Hepatocyte (in vitro differentiated cells): Measurements from ENCODE around the gene LIMK2. TPM values are rescaled to one million over a fixed set of nuclear protein-coding genes. Genes with fewer than 3 reads are reported as not detected.

Source experiments
- DNase-seq: peaks from one replicate; pipeline ENCODE4 v3.0.0-alpha.2; 2016; ENCODE audit warnings: low spot score
- H2AFZ ChIP-seq: fragments of 200-600 bp; sonication (generic); 2 replicates; pipeline ENCODE4 v1.6.0; 2016; ENCODE audit warnings: antibody characterized with exemption, mild to moderate bottlenecking
- H3K27ac ChIP-seq: fragments of 200-600 bp; sonication (generic); 2 replicates; pipeline ENCODE4 v1.5.1; 2016; ENCODE audit warnings: mild to moderate bottlenecking
- H3K27me3 ChIP-seq: fragments of 200-600 bp; sonication (generic); 2 replicates; pipeline ENCODE4 v1.6.1; 2016
- H3K36me3 ChIP-seq: fragments of 200-600 bp; sonication (generic); replicated peaks from 2 replicates; pipeline ENCODE4 v1.5.1; 2016; ENCODE audit warnings: low read depth; ENCODE audit not compliant: insufficient read depth
- H3K4me1 ChIP-seq: fragments of 200-600 bp; sonication (generic); 2 replicates; pipeline ENCODE4 v1.5.1; 2016; ENCODE audit warnings: mild to moderate bottlenecking, moderate library complexity; ENCODE audit not compliant: insufficient read depth
- H3K4me2 ChIP-seq: fragments of 200-600 bp; sonication (generic); 2 replicates; pipeline ENCODE4 v1.6.0; 2016
- H3K4me3 ChIP-seq: fragments of 200-600 bp; sonication (generic); 2 replicates; pipeline ENCODE4 v1.5.1; 2016; ENCODE audit warnings: mild to moderate bottlenecking
- H3K79me2 ChIP-seq: fragments of 200-600 bp; sonication (generic); 2 replicates; pipeline ENCODE4 v1.6.0; 2017; ENCODE audit warnings: mild to moderate bottlenecking
- H3K9me2 ChIP-seq: fragments of 200-600 bp; sonication (generic); replicated peaks from 2 replicates; pipeline ENCODE4 v1.6.0; 2017; ENCODE audit warnings: mild to moderate bottlenecking; ENCODE audit not compliant: insufficient read depth
- H3K9me3 ChIP-seq: fragments of 200-600 bp; sonication (generic); 2 replicates; pipeline ENCODE4 v1.5.1; 2016; ENCODE audit warnings: low read depth, mild to moderate bottlenecking
- H4K20me1 ChIP-seq: fragments of 200-600 bp; sonication (generic); 2 replicates; pipeline ENCODE4 v1.6.0; 2016; ENCODE audit warnings: mild to moderate bottlenecking; ENCODE audit not compliant: insufficient read depth, poor library complexity, severe bottlenecking
- CTCF ChIP-seq: fragments of 200-600 bp; sonication (generic); IDR thresholded peaks from 2 replicates; pipeline ENCODE4 v1.5.1; 2016; ENCODE audit warnings: antibody characterized with exemption, mild to moderate bottlenecking; ENCODE audit not compliant: poor library complexity
- EZH2 ChIP-seq: fragments of 200-600 bp; sonication (generic); IDR thresholded peaks from 2 replicates; pipeline ENCODE4 v1.6.1; 2016; ENCODE audit warnings: antibody characterized with exemption, mild to moderate bottlenecking, borderline replicate concordance
- EZH2phosphoT487 ChIP-seq: fragments of 200-600 bp; sonication (generic); IDR thresholded peaks from one replicate; pipeline ENCODE4 v1.6.1; 2018; ENCODE audit warnings: antibody characterized with exemption, mild to moderate bottlenecking, low read depth, moderate library complexity; ENCODE audit not compliant: unreplicated experiment, severe bottlenecking
- WGBS: methylation state at CpG from one replicate; pipeline ENCODE4 v1.1.6; 2016; ENCODE audit warnings: low lambda C conversion rate; ENCODE audit errors: missing lambda C conversion rate; 5-methylcytosine and 5-hydroxymethylcytosine counted together
- polyA plus RNA-seq: library from polyadenylated mRNA; unstranded; fragments of >200 nt; fragmentation: Nextera tagmentation; extraction: Ambion mirVana; gene quantifications from 2 replicates; pipeline ENCODE4 v1.2.1, GENCODE V29; 2016
- total RNA-seq: library from RNA; depleted of rRNA; stranded (reverse); fragments of >200 nt; gene quantifications from 2 replicates; pipeline ENCODE4 v1.2.3, GENCODE V29; 2014

The LIMK2 gene
- total and polyA plus RNA-seq, 2 experiments from 2014 or later, result 45.9 to 49.9 TPM

GRCh38 chr22:31289344-31289743, 77.2 kb downstream of the LIMK2 start:
- peaks cover 31% of the 10 kb centered on the region for H3K4me1 ChIP-seq
- H3K79me2 ChIP-seq, result no peaks in the 10 kb centered on the region
- no peaks in the 10 kb centered on the region for H3K9me2 ChIP-seq
- DNase-seq, result no peak
- 88% methylated on average over 13 of the region's 13 CpGs for WGBS
- H3K4me3 ChIP-seq, result no peak overlapping the region
- H3K36me3 ChIP-seq, result no peaks in the 10 kb centered on the region
- no peak overlapping the region for H3K27ac ChIP-seq
- H3K4me2 ChIP-seq, result no peak overlapping the region
- H4K20me1 ChIP-seq, result no peaks in the 10 kb centered on the region
- H3K27me3 ChIP-seq, result no peaks in the 10 kb centered on the region
- H2AFZ ChIP-seq, result no peak overlapping the region
- TF ChIP-seq EZH2phosphoT487, result no peak
- no peak for TF ChIP-seq EZH2
- TF ChIP-seq CTCF, result no peak
- H3K9me3 ChIP-seq, result no peaks in the 10 kb centered on the region

- H3K27me3 ChIP-seq, result no peaks in the 10 kb centered on the region
- H3K79me2 ChIP-seq, result no peaks in the 10 kb centered on the region
- H3K4me2 ChIP-seq, result peak overlapping the region; percentile 95
- no peaks in the 10 kb centered on the region for H3K9me2 ChIP-seq
- peak overlapping the region; percentile 41 for H3K4me3 ChIP-seq
- H4K20me1 ChIP-seq, result no peaks in the 10 kb centered on the region
- 1% methylated on average over 85 of the region's 95 CpGs for WGBS
- peaks cover 29% of the 10 kb centered on the region for H3K4me1 ChIP-seq
- H2AFZ ChIP-seq, result peak overlapping the region; percentile 61
- TF ChIP-seq EZH2phosphoT487, result no peak
- TF ChIP-seq CTCF, result no peak
- TF ChIP-seq EZH2, result no peak
- H3K27ac ChIP-seq, result peak overlapping the region; percentile 77
- H3K9me3 ChIP-seq, result no peaks in the 10 kb centered on the region
- H3K36me3 ChIP-seq, result no peaks in the 10 kb centered on the region
- DNase-seq, result peak; percentile 98
Measured at GRCh38 chr22:31290494-31291471, 78.7 kb downstream of the LIMK2 start.

GRCh38 chr22:31291481-31292235, 79.6 kb downstream of the LIMK2 start:
- DNase-seq, result no peak

More at GRCh38 chr22:31291481-31292235, 79.6 kb downstream of the LIMK2 start:
- Histone ChIP-seq H3K4me1 (peaks cover 37% of the 10 kb centered on the region), H3K9me2 (no peaks in the 10 kb centered on the region), H4K20me1 (no peaks in the 10 kb centered on the region), H3K27me3 (no peaks in the 10 kb centered on the region), H3K36me3 (no peaks in the 10 kb centered on the region), H2AFZ (peak overlapping the region; percentile 35), H3K79me2 (no peaks in the 10 kb centered on the region), H3K9me3 (no peaks in the 10 kb centered on the region), H3K27ac (peak overlapping the region; percentile 77), H3K4me2 (peak overlapping the region; percentile 95), H3K4me3 (peak overlapping the region; percentile 41)
- TF ChIP-seq EZH2phosphoT487 (no peak), EZH2 (no peak), CTCF (no peak)
- WGBS, result 16% methylated on average over 20 of the region's 20 CpGs
